ENCODE results near the gene HHIP. TPM values are rescaled to one million over a fixed set of nuclear protein-coding genes. Genes with fewer than 3 reads are reported as not detected.

HHIP gene
- total RNA-seq, 1 experiment from 2014 or later, result not detected

DNA sequence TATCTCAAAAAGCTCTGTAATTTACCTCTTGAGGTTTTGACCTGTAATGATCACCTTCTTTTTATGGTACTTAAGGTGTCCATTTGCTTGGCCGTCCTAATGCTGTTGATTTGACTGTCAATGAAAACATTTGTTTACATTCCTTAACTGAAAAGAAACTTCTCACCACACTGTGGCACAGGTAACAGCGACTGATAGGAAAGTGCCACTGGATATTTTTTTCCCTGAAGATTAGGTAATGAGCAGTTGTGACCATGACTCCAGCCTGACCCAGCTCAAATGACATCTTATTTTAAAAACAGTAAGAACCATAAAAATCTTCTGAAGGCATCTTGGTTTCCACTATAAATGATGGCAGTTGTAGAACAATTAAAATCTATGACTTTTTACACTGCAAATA, 87.6 kb downstream of the HHIP start:
- Histone ChIP-seq H3K9me2 (ENCODE audit: insufficient read depth) (no peaks in the 10 kb centered on the region), H3K4me3 (no peak overlapping the region), H3K36me3 (ENCODE audit: low read depth) (no peaks in the 10 kb centered on the region), H2AFZ (no peak overlapping the region), H4K20me1 (ENCODE audit: insufficient read depth) (no peaks in the 10 kb centered on the region), H3K4me2 (no peak overlapping the region), H3K4me1 (replicated peaks; ENCODE audit: insufficient read depth) (no peaks in the 10 kb centered on the region), H3K9me3 (ENCODE audit: insufficient read depth, low read depth) (no peaks in the 10 kb centered on the region), H3K79me2 (ENCODE audit: low read depth) (no peaks in the 10 kb centered on the region), H3F3A (ENCODE audit: insufficient read depth, low read depth) (no peaks in the 10 kb centered on the region), H3K27ac (no peak overlapping the region), H3K27me3 (ENCODE audit: insufficient read depth, low read depth) (no peaks in the 10 kb centered on the region)
- DNase-seq, result no peak
- POLR2A ChIA-PET (ENCODE audit: unreplicated experiment), result no interaction called here
- intact Hi-C loops (cut with micrococcal nuclease; ENCODE audit: unreplicated experiment), result loop anchor here (5.0 kb wide), 1 partner anchor 151 kb away; no protein-coding TSS in a partner anchor
- CTCF ChIA-PET, result no interaction called here
- no TSS peak for BruUV-seq (replicated peaks)
- no peak for TF ChIP-seq EZH2 (IDR thresholded peaks at IDR 0.05; ENCODE audit: low read depth)
- TF ChIP-seq, protein P1, sequence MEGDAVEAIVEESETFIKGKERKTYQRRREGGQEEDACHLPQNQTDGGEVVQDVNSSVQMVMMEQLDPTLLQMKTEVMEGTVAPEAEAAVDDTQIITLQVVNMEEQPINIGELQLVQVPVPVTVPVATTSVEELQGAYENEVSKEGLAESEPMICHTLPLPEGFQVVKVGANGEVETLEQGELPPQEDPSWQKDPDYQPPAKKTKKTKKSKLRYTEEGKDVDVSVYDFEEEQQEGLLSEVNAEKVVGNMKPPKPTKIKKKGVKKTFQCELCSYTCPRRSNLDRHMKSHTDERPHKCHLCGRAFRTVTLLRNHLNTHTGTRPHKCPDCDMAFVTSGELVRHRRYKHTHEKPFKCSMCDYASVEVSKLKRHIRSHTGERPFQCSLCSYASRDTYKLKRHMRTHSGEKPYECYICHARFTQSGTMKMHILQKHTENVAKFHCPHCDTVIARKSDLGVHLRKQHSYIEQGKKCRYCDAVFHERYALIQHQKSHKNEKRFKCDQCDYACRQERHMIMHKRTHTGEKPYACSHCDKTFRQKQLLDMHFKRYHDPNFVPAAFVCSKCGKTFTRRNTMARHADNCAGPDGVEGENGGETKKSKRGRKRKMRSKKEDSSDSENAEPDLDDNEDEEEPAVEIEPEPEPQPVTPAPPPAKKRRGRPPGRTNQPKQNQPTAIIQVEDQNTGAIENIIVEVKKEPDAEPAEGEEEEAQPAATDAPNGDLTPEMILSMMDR (conservative IDR thresholded peaks at IDR 0.05), result no peak

DNA sequence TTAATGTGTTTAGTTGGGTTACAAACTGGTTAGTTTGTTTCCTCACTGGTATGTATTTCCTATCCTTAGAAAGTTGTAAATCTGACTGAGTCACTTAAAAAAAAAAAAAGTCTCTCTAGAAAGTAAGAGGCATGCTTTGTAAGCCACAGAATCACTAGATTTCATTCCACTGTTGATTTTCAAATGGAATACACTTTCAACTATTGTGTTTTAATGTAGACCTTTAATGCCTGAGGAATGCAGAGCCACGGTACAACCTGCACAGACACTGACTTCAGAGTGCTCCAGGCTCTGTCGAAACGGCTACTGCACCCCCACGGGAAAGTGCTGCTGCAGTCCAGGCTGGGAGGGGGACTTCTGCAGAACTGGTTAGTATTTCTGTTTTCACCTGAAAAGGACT, 88.6 kb downstream of the HHIP start:
- DNase-seq, result peak in 1 of 2 experiments; percentile 39
- Histone ChIP-seq H3K4me2 (no peak overlapping the region), H4K20me1 (ENCODE audit: insufficient read depth) (no peaks in the 10 kb centered on the region), H3K27me3 (ENCODE audit: insufficient read depth, low read depth) (no peaks in the 10 kb centered on the region), H3K9me3 (ENCODE audit: insufficient read depth, low read depth) (no peaks in the 10 kb centered on the region), H3K79me2 (ENCODE audit: low read depth) (no peaks in the 10 kb centered on the region), H3K27ac (no peak overlapping the region), H3K4me3 (no peak overlapping the region), H3K4me1 (replicated peaks; ENCODE audit: insufficient read depth) (no peaks in the 10 kb centered on the region), H3K36me3 (ENCODE audit: low read depth) (no peaks in the 10 kb centered on the region), H3F3A (ENCODE audit: insufficient read depth, low read depth) (no peaks in the 10 kb centered on the region), H2AFZ (no peak overlapping the region), H3K9me2 (ENCODE audit: insufficient read depth) (no peaks in the 10 kb centered on the region)
- no peak for TF ChIP-seq EZH2 (IDR thresholded peaks at IDR 0.05; ENCODE audit: low read depth)
- TF ChIP-seq, protein P1 (conservative IDR thresholded peaks at IDR 0.05), result no peak
- intact Hi-C loops (cut with micrococcal nuclease; ENCODE audit: unreplicated experiment), result loop anchor here (5.0 kb wide), 1 partner anchor 152 kb away; no protein-coding TSS in a partner anchor
- CTCF ChIA-PET, result no interaction called here
- POLR2A ChIA-PET (ENCODE audit: unreplicated experiment), result interaction anchor here (0.5 kb wide), 1 partner anchor 61 kb away, joined by 3 read pairs; no protein-coding TSS in a partner anchor
- no TSS peak for BruUV-seq (replicated peaks)

DNA sequence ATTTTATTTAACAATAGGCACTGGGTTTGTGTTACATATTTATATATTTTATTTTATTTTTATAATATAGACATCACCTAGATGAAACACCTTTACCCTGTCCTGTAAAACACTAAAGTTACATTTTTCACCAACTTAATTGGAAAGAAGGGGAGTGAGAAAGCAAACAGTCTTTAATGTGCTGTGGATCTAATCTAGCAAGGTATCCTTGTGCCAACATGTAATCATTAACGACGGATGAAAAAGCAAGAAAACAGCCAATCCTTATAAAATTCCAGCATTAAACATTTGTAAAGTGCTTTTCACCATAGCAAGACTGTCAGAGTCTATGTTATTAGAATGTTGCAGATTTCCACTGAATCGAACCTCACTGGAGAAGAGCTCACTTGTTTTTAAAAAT, 92.7 kb downstream of the HHIP start:
- Histone ChIP-seq H3K4me3 (no peak overlapping the region), H3F3A (ENCODE audit: insufficient read depth, low read depth) (no peaks in the 10 kb centered on the region), H3K36me3 (ENCODE audit: low read depth) (no peaks in the 10 kb centered on the region), H2AFZ (no peak overlapping the region), H3K79me2 (ENCODE audit: low read depth) (no peaks in the 10 kb centered on the region), H3K9me3 (ENCODE audit: insufficient read depth, low read depth) (no peaks in the 10 kb centered on the region), H3K9me2 (ENCODE audit: insufficient read depth) (no peaks in the 10 kb centered on the region), H3K27ac (no peak overlapping the region), H4K20me1 (ENCODE audit: insufficient read depth) (no peaks in the 10 kb centered on the region), H3K27me3 (ENCODE audit: insufficient read depth, low read depth) (no peaks in the 10 kb centered on the region), H3K4me1 (replicated peaks; ENCODE audit: insufficient read depth) (no peaks in the 10 kb centered on the region), H3K4me2 (no peak overlapping the region)
- POLR2A ChIA-PET (ENCODE audit: unreplicated experiment), result no interaction called here
- intact Hi-C loops (cut with micrococcal nuclease; ENCODE audit: unreplicated experiment), result no loop called here
- DNase-seq, result no peak
- TF ChIP-seq, protein P1 (conservative IDR thresholded peaks at IDR 0.05), result no peak
- no peak for TF ChIP-seq EZH2 (IDR thresholded peaks at IDR 0.05; ENCODE audit: low read depth)
- CTCF ChIA-PET, result no interaction called here
- no TSS peak for BruUV-seq (replicated peaks)
